IPS DF 4.7 (cell line): Measurements from ENCODE around the gene APBB2.
"Not testable (repeated sequence)": the region's sequence is repeated elsewhere in the genome, so short reads cannot be mapped to it uniquely, and the experiment has no call there.

Experiments used
- DNase-seq: peaks from one replicate; pipeline ENCODE4 v3.0.0-alpha.2; 2013; ENCODE audit warnings: low spot score; ENCODE audit errors: extremely low read depth

Gene APBB2

DNA sequence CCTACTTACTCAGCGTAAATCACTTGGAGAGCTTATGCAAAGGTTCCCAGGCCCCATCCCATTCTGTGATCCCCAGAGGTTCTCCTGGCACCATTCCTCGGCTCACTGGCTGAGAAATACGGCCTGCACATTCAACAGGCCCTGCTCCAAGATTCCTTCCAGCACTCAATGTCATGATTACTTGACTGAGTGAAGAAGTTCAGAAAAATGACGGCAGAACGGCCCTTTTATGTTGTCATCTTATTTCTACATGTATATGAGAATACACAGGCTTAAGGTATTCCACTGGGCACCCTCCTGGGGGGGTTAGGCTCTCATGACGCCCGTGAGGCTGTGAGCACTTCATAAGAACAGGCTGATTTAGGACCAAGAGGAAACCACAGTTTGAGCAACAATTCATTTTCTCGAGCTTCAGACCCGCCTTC lies 274.0 kb downstream of the APBB2 start:
- no peak for DNase-seq

GRCh38 chr4:40939856-40940255 lies 274.5 kb downstream of the APBB2 start:
- DNase-seq = no peak

GRCh38 chr4:40938337-40938736 lies 276.0 kb downstream of the APBB2 start:
- DNase-seq = no peak

DNA sequence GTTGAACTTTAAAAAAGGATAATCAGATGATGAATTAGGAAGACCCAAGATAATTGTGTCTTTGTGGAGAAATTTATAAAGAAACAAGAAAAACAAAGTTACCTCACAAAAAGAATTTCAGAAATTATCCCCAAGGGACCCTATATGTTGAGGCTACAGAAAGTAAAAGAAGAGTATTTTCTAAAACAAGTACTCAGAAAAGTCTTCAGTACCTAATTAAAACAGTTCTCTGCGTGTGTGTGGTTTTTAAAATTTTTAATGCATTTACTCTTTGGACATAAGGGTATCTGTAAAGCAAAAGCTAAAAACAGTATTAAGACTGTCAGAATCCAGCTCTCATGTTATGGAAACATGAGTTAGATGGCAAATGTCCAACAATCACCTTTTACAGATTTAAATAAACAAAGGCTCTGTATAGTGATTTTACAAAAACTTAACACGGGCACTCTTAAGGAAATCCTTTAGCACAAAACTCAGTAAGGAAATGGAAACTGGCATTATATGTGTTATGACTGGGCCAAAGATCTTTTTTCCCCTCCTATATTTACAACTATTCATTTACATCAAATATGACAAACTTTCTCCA lies 277.1 kb downstream of the APBB2 start:
- no peak for DNase-seq

GRCh38 chr4:40934676-40935075 lies 279.7 kb downstream of the APBB2 start:
- no peak for DNase-seq

GRCh38 chr4:40933272-40934053 lies 280.9 kb downstream of the APBB2 start:
- no peak for DNase-seq

GRCh38 chr4:40931841-40932240 lies 282.5 kb downstream of the APBB2 start:
- DNase-seq = no peak

DNA sequence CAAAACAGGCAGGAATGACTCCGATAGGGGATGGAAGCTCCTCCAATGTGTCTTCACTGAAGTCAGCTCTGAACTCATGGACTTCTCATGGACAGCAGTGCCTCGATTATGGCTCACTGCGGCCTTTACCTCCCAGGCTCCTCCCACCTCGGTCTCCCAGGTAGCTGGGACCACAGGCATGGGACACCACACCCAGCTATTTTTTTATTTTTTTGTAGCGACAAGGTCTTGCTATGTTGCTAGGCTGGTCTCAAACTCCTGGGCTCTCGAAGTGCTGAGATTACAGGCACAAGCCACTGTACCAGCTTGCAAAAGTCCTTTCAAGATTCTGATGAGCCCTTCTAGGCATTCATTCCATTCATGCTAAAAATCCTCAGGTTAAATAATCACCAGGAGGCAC lies 283.1 kb downstream of the APBB2 start:
- DNase-seq = no peak

- no peak for DNase-seq
Measured at GRCh38 chr4:40927074-40927473, 287.3 kb downstream of the APBB2 start.

GRCh38 chr4:40924793-40925117 lies 289.6 kb downstream of the APBB2 start:
- DNase-seq = no peak

- no peak for DNase-seq
Measured at GRCh38 chr4:40924096-40924792, 290.1 kb downstream of the APBB2 start.

DNA sequence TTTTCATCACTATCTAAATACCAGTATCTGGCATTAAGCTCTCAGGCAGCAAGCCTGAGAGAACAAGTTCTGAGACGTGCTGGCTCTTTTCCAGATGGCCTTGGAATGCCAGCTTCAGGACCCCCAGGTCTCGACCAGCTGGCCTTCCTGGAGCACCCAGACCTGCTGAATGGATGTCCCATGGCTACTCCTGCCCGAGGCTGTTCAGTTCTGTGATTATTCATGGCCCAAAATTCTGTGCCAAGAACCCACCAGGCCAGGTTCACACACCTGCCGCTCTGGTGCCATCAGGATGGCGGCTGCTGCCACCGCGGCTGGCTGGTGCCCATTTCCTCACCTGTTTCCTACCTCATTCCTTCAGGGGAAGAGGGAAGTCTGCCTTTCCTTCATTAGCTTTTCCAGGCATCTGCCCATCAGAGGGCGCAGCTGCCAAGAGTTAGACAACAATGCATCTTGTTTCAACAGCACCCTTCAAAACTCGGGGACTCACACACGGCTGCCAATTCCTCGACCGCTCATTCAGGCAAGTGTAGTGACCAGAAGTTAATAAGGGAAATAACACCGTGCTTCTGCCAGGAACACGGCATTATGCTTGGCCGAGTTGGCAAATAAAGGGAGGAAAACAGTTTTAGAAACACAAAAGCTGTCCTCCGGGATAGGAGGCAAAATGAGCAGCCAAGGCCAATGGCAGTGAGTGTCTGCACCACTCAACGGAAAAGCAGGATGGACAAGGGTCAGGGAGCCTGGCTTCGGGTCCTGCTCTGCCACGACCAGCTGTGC lies 290.8 kb downstream of the APBB2 start:
- no peak for DNase-seq

- not testable (repeated sequence) for DNase-seq
Measured at GRCh38 chr4:40919976-40920375, 294.4 kb downstream of the APBB2 start.

- no peak for DNase-seq
Measured at GRCh38 chr4:40918330-40918729, 296.0 kb downstream of the APBB2 start.

DNA sequence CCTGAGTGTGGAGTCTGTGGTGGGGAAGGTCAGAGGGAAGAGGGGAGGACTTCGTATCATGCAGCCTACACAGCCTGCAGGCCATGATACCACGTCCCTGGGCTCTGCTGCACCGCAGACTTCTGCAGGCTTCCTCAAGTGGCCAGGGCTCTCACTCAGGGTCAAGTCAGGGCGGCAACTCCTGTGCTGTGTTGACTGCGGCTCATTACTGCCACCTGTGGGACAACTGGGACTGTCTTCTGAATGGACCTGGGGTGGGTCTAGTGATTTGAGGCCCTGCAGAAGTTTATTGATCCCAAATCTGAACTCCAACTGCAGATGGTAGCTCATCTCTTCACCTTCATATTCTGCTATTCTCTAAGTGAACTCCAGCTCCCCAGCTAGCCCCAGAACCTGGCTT lies 297.5 kb downstream of the APBB2 start:
- DNase-seq = no peak

DNA sequence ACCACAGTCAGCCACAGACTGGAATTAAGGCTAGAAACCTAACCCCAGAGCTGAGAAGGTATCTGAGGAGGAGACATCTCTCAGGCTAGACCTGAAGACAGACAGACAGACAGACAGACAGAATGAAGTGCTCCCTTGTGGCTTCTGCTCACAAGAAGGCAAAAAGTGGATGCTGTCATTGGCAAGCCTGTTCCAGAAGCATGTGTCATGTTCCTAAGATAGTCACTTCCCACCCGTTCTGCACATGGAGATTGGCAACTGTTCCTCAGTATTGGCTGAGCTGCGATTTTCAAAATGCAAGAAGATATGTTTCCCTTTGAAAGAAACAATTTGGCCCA lies 298.2 kb downstream of the APBB2 start:
- DNase-seq = no peak

GRCh38 chr4:40915318-40916217 lies 298.8 kb downstream of the APBB2 start:
- no peak for DNase-seq

DNA sequence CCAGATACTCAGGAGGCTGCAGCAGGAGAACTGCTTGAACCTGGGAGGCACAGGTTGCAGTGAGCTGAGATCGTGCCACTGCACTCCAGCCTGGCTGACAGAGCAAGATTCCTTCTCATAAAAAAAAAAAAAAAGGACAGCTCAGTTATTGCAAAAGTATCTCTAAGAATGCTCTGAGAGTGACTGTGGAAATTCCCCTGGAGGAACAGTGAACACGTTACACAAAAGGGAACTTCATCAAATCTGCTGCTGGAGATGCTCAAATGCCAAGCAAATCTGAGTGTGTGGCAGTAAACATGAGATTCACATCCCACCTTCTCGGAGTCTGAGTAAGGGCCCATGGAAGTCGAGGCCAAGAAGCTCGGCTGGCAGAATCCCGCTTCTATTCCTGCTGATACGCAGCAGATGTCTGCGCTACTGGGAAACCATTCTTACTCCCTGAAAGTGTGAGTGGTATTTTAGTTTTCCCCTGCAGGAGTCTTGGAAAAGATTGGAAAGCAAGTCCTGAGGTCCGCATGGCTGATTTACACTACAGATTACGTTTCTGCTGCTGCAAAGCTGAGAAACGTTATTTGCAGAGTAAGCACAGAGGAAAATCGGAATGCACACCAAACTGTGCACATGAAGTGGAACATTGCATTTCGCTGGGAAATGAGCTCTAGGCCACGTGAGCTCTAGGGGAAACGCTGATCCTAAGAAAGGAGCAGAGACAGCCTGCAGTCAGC lies 301.7 kb downstream of the APBB2 start:
- no peak for DNase-seq

DNA sequence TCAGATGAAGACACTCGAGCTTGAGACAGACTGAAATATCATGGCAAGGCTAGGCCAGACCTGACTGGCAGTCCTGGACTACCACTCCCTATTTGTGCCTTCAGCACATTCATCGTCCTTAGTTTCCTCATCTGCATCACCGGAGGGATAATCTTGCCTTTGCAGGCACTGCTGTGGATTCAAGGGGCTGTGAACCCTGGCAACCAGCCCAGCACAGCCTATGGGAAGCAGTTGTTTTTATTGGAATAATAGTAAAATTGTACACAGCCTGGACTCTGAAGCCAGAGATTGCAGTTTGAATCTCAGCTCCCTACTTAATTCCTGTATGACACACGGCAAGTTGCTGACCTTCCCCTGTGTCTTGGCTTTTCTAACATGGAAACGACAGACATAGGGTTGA lies 303.6 kb downstream of the APBB2 start:
- no peak for DNase-seq

DNA sequence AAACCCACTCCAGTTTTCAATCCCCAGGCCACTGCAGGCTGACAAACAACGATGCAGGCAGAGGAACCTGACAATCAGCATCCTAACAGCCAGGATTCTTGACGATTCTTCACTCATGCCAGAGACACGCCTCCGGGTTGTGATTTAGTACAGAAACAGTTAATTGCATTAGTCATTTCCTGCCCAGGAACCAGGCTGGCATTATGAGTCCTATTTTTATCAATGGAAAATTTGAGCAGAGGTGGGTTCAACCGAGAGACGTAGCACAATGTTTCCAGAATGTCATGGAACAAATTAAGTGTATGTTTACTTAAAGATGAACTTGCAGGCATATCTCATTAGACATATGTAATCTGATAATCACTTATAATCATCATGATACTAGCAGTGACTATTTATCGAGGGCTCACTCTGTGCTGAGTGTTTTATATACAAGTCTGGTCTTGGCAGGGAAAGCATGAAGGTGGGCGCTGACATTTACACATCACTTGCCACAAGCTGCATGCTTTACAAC lies 304.9 kb downstream of the APBB2 start:
- no peak for DNase-seq
